GM21526 (cell line): Measurements from ENCODE around the gene OR5T1.

Experiments used
- ATAC-seq: cut with Tn5 transposase; IDR thresholded peaks from one replicate; pipeline ENCODE4 v1.9.1; 2021; ENCODE audit warnings: moderate library complexity; ENCODE audit not compliant: unreplicated experiment, low FRiP score

Gene OR5T1

GRCh38 chr11:56273854-56274253 is at the start of gene OR5T1:
TSS of gene OR5T1 (plus strand) at chr11:56274154. CDS start at chr11:56275639, 1,485 bp downstream.
- ATAC-seq, result no peak

GRCh38 chr11:56234155-56234554 is 39.8 kb upstream of the OR5T1 start, which contains the start of gene OR5T2:
TSS of gene OR5T2 (minus strand) at chr11:56234255. CDS start at chr11:56233062, 1,193 bp downstream.
- ATAC-seq, result no peak

- ATAC-seq, result no peak
These were observed 22.0 kb upstream of the OR5T1 start, which contains the start of gene OR5T3 for GRCh38 chr11:56251954-56252353. TSS of gene OR5T3 (plus strand) at chr11:56252254. CDS start at chr11:56252254, 0 bp downstream.

- no peak for ATAC-seq
These were observed 2.9 kb upstream of the OR5T1 start for GRCh38 chr11:56271092-56271491.

GRCh38 chr11:56292154-56292553 is 18.2 kb downstream of the OR5T1 start, which contains the start of gene OR8H1:
TSS of gene OR8H1 (minus strand) at chr11:56292254. CDS start at chr11:56291062, 1,192 bp downstream.
- ATAC-seq, result no peak

GRCh38 chr11:56296898-56297297 is 22.9 kb downstream of the OR5T1 start:
- no peak for ATAC-seq

GRCh38 chr11:56307836-56308235 is 33.9 kb downstream of the OR5T1 start:
- no peak for ATAC-seq

- ATAC-seq, result no peak
These were observed 40.9 kb downstream of the OR5T1 start, which contains the start of gene OR8K3 for GRCh38 chr11:56314844-56315243. TSS of gene OR8K3 (plus strand) at chr11:56315144. CDS start at chr11:56318307, 3,163 bp downstream.
